Left ventricle myocardium inferior (tissue), 1 donor: Measurements from ENCODE around the gene SNX11. TPM values are rescaled to one million over a fixed set of nuclear protein-coding genes. Genes with fewer than 3 reads are reported as not detected.

Experiments
- DNase-seq: peaks from one replicate; pipeline ENCODE4 v3.0.0-alpha.2; 2020
- H3K27ac ChIP-seq: fragments of 200-600 bp; replicated peaks from 2 replicates; pipeline ENCODE4 v1.8.0; 2021
- H3K27me3 ChIP-seq: fragments of 200-600 bp; 2 replicates; pipeline ENCODE4 v1.8.0; 2021; ENCODE audit warnings: low read depth
- H3K36me3 ChIP-seq: fragments of 200-600 bp; 2 replicates; pipeline ENCODE4 v1.8.0; 2021
- H3K4me1 ChIP-seq: fragments of 200-600 bp; 2 replicates; pipeline ENCODE4 v1.8.0; 2021
- H3K4me3 ChIP-seq: fragments of 200-600 bp; 2 replicates; pipeline ENCODE4 v1.8.0; 2021; ENCODE audit warnings: mild to moderate bottlenecking, moderate library complexity
- H3K9me3 ChIP-seq: fragments of 200-600 bp; replicated peaks from 2 replicates; pipeline ENCODE4 v1.8.0; 2021
- CTCF ChIP-seq: fragments of 200-600 bp; IDR thresholded peaks from 2 replicates; pipeline ENCODE4 v1.8.0; 2021; ENCODE audit warnings: antibody characterized with exemption, mild to moderate bottlenecking, borderline replicate concordance
- intact Hi-C: fragments of 100-400 bp; cut with micrococcal nuclease; formaldehyde crosslinking; loops from one replicate; pipeline ENCODE4 v1.11.0; 2022
- total RNA-seq: library from RNA; stranded (reverse); fragmentation: NEBNext Ultra II Directional; extraction: Animal tissue kit (Norgen Biotek cat#: 25700); gene quantifications from one replicate; pipeline ENCODE4 v1.2.1, GENCODE V29; 2021
- donor health status: DM: no; HTN: yes; CAD: no; lungs with severe emphysema.

SNX11 gene
- total RNA-seq, 1 donor from 2014 or later, result 11.3 TPM

GRCh38 chr17:48160177-48161081 lies 52.9 kb downstream of the SNX11 start:
- H3K9me3 ChIP-seq, result no peaks in the 10 kb centered on the region
- intact Hi-C loops, result no loop called here
- no peaks in the 10 kb centered on the region for H3K36me3 ChIP-seq
- no peak overlapping the region for H3K27ac ChIP-seq
- no peak for TF ChIP-seq CTCF
- DNase-seq, result no peak
- peaks cover 43% of the 10 kb centered on the region for H3K27me3 ChIP-seq
- H3K4me1 ChIP-seq, result no peaks in the 10 kb centered on the region
- no peak overlapping the region for H3K4me3 ChIP-seq

- Histone ChIP-seq H3K4me1 (no peaks in the 10 kb centered on the region), H3K9me3 (no peaks in the 10 kb centered on the region), H3K4me3 (no peak overlapping the region), H3K27me3 (peaks cover 43% of the 10 kb centered on the region), H3K36me3 (no peaks in the 10 kb centered on the region), H3K27ac (no peak overlapping the region)
- no peak for DNase-seq
- intact Hi-C loops, result no loop called here
- no peak for TF ChIP-seq CTCF
Observed at GRCh38 chr17:48161127-48161905, 53.8 kb downstream of the SNX11 start.

- intact Hi-C loops, result no loop called here
Observed at GRCh38 chr17:48162306-48162934, 54.9 kb downstream of the SNX11 start.

GRCh38 chr17:48162946-48163506 lies 55.5 kb downstream of the SNX11 start:
- H3K36me3 ChIP-seq, result no peaks in the 10 kb centered on the region
- no peaks in the 10 kb centered on the region for H3K4me1 ChIP-seq
- no peak overlapping the region for H3K27ac ChIP-seq
- TF ChIP-seq CTCF, result no peak
- H3K4me3 ChIP-seq, result no peak overlapping the region
- intact Hi-C loops, result no loop called here
- no peak for DNase-seq
- H3K9me3 ChIP-seq, result no peaks in the 10 kb centered on the region
- peaks cover 43% of the 10 kb centered on the region for H3K27me3 ChIP-seq

More at GRCh38 chr17:48162306-48162934, 54.9 kb downstream of the SNX11 start:
- H3K27ac ChIP-seq, result no peak overlapping the region
- H3K27me3 ChIP-seq, result peaks cover 43% of the 10 kb centered on the region
- no peak for TF ChIP-seq CTCF
- H3K4me3 ChIP-seq, result no peak overlapping the region
- H3K36me3 ChIP-seq, result no peaks in the 10 kb centered on the region
- no peaks in the 10 kb centered on the region for H3K4me1 ChIP-seq
- H3K9me3 ChIP-seq, result no peaks in the 10 kb centered on the region
- no peak for DNase-seq

- Histone ChIP-seq H3K36me3 (no peaks in the 10 kb centered on the region), H3K4me3 (no peak overlapping the region), H3K9me3 (no peaks in the 10 kb centered on the region), H3K4me1 (no peaks in the 10 kb centered on the region), H3K27ac (no peak overlapping the region), H3K27me3 (peaks cover 50% of the 10 kb centered on the region)
- no peak for DNase-seq
- TF ChIP-seq CTCF, result no peak
- intact Hi-C loops, result no loop called here
Observed at GRCh38 chr17:48163809-48164208, 56.2 kb downstream of the SNX11 start.
